ENCODE results near the gene GFER.
A peak's percentile ranks its signal among the peaks of the same experiment; 100 is the strongest.
"Not testable (repeated sequence)": the region's sequence is repeated elsewhere in the genome, so short reads cannot be mapped to it uniquely, and the experiment has no call there.

The GFER gene

DNA sequence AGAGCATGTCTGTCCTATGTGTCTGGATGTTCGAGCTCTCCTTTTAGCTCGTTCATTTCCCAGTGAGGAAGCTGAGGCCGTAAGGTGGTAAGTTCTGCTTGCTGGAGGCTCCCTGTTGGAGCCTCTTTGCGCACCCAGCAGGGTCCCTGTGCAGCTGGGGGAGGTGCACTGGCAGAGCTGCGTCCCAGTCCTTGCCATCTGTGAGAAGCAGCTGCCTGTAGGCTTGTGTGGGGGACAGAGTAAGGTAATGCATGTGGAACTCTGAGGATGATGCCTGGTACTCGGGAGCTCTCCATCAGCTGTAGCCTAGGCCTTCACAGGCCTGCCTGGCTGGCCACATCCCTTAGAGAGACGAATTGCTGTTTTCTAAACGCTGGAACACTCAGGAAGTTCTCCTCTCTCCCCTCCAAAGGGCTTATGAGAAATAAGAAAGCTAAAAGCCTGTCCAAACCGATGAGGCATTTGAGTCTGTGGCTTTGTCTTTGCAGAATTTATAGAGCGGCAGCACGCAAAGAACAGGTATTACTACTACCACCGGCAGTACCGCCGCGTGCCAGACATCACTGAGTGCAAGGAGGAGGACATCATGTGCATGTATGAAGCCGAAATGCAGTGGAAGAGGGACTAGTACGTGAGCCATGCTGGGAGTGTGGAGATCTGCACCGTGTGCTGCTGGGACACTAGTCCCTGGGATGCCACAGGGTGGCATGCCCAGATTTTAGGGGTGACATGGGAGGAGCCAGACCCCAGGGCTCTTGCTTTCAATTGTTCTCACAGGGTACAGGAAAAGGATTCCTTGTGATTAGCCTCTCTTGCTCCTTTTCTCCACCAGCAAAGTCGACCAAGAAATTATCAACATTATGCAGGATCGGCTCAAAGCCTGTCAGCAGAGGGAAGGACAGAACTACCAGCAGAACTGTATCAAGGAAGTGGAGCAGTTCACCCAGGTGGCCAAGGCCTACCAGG, 23.0 kb upstream of the GFER start:
- Mint-ChIP-seq H3K27ac (peak overlapping the region; percentile 59 to 88 (median 73)), H3K27me3 (ENCODE audit: low read depth) (peaks cover 6% of the 10 kb centered on the region), H3K9me3 (no peaks in the 10 kb centered on the region), H3K36me3 (ENCODE audit: low read depth) (peaks cover 30% of the 10 kb centered on the region), H3K4me3 (peak overlapping the region; percentile 94 to 96 (median 96)), H3K4me1 (peaks cover 27% of the 10 kb centered on the region)
- TF ChIP-seq, protein P1, sequence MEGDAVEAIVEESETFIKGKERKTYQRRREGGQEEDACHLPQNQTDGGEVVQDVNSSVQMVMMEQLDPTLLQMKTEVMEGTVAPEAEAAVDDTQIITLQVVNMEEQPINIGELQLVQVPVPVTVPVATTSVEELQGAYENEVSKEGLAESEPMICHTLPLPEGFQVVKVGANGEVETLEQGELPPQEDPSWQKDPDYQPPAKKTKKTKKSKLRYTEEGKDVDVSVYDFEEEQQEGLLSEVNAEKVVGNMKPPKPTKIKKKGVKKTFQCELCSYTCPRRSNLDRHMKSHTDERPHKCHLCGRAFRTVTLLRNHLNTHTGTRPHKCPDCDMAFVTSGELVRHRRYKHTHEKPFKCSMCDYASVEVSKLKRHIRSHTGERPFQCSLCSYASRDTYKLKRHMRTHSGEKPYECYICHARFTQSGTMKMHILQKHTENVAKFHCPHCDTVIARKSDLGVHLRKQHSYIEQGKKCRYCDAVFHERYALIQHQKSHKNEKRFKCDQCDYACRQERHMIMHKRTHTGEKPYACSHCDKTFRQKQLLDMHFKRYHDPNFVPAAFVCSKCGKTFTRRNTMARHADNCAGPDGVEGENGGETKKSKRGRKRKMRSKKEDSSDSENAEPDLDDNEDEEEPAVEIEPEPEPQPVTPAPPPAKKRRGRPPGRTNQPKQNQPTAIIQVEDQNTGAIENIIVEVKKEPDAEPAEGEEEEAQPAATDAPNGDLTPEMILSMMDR (IDR thresholded peaks at IDR 0.05; ENCODE audit: unreplicated experiment in 3 of 3) = no peak

DNA sequence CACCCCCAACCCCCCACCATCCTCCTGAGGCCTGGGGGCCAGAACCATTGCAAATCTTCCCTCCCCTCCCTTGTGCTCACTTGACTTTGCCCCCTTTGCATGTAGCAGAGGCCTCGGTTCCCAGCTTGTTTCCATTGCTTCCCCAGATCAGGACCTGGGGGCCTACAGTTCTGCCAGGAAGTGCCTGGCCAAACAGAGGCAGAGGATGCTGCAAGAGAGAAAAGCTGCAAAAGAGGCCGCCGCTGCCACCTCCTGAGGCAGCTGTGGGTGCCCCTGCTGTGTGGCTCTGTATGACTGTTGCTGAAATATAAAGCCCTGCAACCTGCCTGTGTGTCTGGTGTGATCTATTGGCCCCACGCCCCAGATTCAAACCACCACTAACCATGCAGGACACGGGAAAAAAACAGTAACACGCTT, 22.3 kb upstream of the GFER start:
- peak overlapping the region; percentile 94 to 96 (median 96) for H3K4me3 Mint-ChIP-seq
- no peaks in the 10 kb centered on the region for H3K9me3 Mint-ChIP-seq
- peaks cover 27% of the 10 kb centered on the region for H3K4me1 Mint-ChIP-seq
- TF ChIP-seq, protein P1 (IDR thresholded peaks at IDR 0.05; ENCODE audit: unreplicated experiment in 3 of 3) = no peak
- H3K36me3 Mint-ChIP-seq (ENCODE audit: low read depth) = peaks cover 30% of the 10 kb centered on the region
- H3K27me3 Mint-ChIP-seq (ENCODE audit: low read depth) = peaks cover 6% of the 10 kb centered on the region
- no peak overlapping the region for H3K27ac Mint-ChIP-seq

DNA sequence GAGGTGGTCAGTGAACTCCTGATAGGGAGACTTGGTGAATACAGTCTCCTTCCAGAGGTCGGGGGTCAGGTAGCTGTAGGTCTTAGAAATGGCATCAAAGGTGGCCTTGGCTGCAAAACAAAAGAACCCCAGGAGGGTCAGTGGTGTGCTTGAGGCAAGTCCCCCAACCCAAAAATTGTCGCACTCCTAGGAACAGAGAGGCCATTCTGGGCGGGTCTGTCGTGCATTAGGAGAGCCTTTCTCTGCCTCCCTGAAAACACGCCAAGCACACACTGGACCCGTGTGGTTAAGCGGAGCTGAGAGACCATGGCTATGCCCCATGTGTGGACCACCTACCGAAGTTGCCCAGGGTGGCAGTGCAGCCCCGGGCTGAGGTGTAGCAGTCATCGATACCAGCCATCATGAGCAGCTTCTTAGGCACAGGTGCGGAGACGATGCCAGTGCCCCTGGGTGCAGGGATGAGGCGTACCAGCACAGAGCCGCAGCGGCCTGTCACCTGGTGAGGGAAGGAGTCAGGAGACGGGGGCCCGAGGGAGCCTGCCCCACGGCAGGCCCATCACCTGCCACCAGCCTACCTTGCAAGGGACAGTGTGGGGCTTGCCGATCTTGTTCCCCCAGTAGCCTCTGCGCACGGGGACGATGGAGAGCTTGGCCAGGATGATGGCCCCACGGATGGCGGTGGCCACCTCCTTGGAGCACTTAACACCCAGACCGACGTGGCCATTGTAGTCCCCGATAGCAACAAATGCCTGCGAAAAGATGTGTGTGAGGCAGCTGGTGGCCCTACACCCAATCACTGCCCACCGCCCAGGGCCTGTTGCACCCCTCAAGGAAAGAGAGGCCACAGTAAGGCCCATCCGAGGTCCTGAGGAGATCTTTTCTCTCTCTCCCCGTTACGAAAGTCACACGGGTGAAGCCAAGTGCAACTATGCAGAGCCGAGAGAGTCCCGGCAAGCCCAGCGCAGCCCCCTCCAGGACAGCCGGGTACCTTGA, 21.5 kb upstream of the GFER start:
- peaks cover 30% of the 10 kb centered on the region for H3K36me3 Mint-ChIP-seq (ENCODE audit: low read depth)
- not testable (repeated sequence) for H3K27me3 Mint-ChIP-seq (ENCODE audit: low read depth); H3K9me3 Mint-ChIP-seq
- peak overlapping the region; percentile 96 to 99 (median 96) for H3K4me3 Mint-ChIP-seq
- peaks cover 27% of the 10 kb centered on the region for H3K4me1 Mint-ChIP-seq
- H3K27ac Mint-ChIP-seq = peak overlapping the region in 1 of 3 experiments; percentile 75

DNA sequence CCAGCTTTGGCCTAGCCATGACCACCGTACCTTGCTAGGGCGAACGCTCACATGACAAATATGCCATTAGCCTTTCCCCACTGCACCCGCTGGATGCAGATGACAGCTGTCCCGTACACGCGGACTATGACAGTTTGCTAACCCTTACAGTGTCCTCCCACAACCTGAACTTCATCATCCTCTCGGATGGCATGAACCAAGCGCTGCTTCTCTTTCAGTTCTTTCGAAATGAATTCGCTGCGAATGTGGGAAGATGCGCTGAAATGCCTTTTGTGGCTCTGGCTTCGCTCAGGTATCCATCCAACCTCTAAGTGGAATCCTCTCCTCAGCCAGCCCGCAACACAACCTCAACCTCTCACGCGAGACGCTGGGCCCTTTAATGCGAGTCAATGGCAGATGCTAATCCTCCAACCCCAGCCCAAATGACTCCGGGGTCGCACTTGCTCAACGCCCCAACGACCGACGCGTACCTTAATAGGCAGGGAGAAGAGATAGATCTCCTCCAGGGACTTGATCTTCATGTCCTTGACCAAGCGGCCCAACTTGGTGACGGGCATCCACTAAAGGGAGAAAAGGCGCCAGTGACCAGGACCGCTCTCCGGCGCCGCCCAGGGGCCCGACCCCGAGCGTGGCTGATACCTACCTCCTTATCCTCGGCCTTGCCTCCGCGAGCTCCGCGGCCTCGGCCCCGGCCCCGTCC, 20.0 kb upstream of the GFER start:
- peak overlapping the region; percentile 96 to 99 (median 96) for H3K4me3 Mint-ChIP-seq
- H3K36me3 Mint-ChIP-seq (ENCODE audit: low read depth) = peaks cover 30% of the 10 kb centered on the region
- H3K4me1 Mint-ChIP-seq = peaks cover 27% of the 10 kb centered on the region
- no peaks in the 10 kb centered on the region for H3K9me3 Mint-ChIP-seq
- peak overlapping the region; percentile 75 to 90 (median 90) for H3K27ac Mint-ChIP-seq
- TF ChIP-seq, protein P1 (IDR thresholded peaks at IDR 0.05; ENCODE audit: unreplicated experiment in 3 of 3) = peak in 1 of 3 experiments; percentile 19
- peaks cover 6% of the 10 kb centered on the region for H3K27me3 Mint-ChIP-seq (ENCODE audit: low read depth)

DNA sequence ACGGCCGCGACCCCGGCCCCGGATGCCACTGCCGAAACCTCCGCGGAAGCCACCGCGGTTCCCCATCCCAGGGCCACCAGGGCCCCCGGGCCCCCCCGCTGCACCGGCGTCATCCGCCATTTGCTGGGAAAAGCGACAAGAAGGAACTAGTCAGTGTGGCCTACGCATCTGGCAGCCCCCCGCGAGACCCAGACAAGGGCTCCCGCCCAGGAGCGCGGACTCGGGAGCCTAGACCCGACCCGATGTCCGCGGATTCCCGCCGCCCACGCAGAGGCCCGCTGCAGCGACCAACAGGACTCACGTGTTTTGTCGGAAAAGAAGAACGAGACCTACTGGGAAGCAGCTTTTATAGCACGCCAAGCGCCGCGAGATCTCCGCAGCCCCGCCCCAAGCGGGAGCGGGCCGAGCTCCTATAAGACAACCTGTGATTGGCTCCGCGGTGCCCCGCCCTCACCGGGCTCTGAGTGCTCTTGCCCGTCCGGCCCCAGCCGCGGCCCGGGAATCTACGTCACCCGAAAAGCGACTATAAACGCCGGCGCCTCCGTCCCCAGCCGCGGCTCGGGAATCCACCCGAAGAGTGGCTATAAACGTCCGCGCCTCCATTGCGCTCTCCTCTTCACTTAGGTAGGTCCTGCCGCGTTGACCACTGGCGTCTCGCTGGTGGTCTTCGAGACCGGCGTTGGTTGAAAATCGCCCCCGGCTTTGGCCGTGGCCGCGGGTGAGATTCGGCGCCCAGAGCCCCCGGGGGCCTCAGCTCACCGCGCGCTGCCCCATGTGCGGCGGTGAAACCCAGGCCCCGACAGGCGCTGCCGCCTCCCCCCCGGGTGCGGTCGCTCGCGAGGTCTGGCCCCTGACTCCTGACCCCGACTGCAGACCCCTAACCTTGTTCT, 19.2 kb upstream of the GFER start, which contains the start of gene RPS2:
Gene RPS2, minus strand, starts transcription at position 321 of the 890 bp plus-strand sequence. Its CDS starts 201 bp downstream, at position 120.
- H3K4me3 Mint-ChIP-seq = peak within 1 kb of the TSS; percentile 96 to 99 (median 96)

More for the DNA sequence above, 19.2 kb upstream of the GFER start, which contains the start of gene RPS2:
- Mint-ChIP-seq H3K27me3 (ENCODE audit: low read depth) (peaks cover 6% of the 10 kb centered on the region), H3K9me3 (no peaks in the 10 kb centered on the region), H3K36me3 (ENCODE audit: low read depth) (peaks cover 30% of the 10 kb centered on the region), H3K27ac (peak within 1 kb of the TSS; percentile 75 to 96 (median 95)), H3K4me1 (peaks cover 27% of the 10 kb centered on the region)
- TF ChIP-seq, protein P1 (IDR thresholded peaks at IDR 0.05; ENCODE audit: unreplicated experiment in 3 of 3) = peak in 1 of 3 experiments; percentile 3
